Sciatic nerve (tissue), 2 donors: Measurements from ENCODE around the gene GPR17. TPM values are rescaled to one million over a fixed set of nuclear protein-coding genes. Genes with fewer than 3 reads are reported as not detected.
A peak's percentile ranks its signal among the peaks of the same experiment; 100 is the strongest.

Experiments
- ATAC-seq: fragments of 200-7000 bp; cut with Tn5 transposase; one replicate; pipeline ENCODE4 v1.9.1; 2020; ENCODE audit warnings: mild to moderate bottlenecking, moderate library complexity
- DNase-seq: peaks from one replicate; pipeline ENCODE4 v3.0.0-alpha.2; 2020; ENCODE audit warnings: low spot score
- intact Hi-C: fragments of 100-400 bp; cut with DNase I; formaldehyde crosslinking; loops from one replicate; pipeline ENCODE4 v1.14.2; 2022
- total RNA-seq: library from RNA; stranded (reverse); fragmentation: NEBNext Ultra II Directional; extraction: Animal tissue kit (Norgen Biotek cat#: 25700); gene quantifications from one replicate; pipeline ENCODE4 v1.2.1, GENCODE V29; 2021
- donor health status: DM: no; HTN: no; CAD: no.
- donor health status: DM: no; HTN: no; CAD: no.

Gene GPR17
- total RNA-seq, 1 donor from 2014 or later: 4.6 TPM

DNA sequence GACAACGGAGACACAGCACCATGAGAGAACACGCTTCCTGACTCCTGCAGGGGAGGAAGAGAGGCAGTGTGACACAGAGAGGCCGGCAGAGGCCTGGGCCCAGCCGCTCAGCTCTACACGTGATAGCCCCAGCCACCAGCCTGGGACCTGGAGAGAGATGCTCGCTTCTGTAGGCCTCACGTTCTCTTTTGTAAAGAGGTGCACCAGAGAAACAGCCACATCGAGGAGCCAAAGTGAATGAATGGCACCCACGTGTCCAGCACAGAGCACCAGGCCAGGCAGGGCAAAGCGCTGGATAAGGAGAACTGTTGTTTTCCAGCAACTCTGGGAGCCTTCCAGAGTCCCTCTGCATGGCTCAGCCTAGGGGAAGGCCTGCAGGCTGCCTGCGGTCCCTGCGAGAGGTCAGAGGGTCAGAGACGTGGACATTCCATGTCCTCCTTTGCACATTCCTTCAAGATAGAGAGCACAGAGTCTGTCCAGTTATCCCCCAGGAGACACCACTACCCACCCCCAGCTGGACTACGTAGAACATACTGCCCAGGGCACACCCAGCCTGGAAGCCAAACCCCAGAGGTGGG, 15.2 kb downstream of the GPR17 start:
- ATAC-seq: peak; percentile 59
- peak; percentile 71 for DNase-seq
- intact Hi-C loops: no loop called here

- ATAC-seq (no peak), DNase-seq (peak; percentile 57)
- intact Hi-C loops: no loop called here
Observed at GRCh38 chr2:127661949-127662510, 16.1 kb downstream of the GPR17 start.

- ATAC-seq (no peak), DNase-seq (peak; percentile 47)
- intact Hi-C loops: no loop called here
Observed at GRCh38 chr2:127662937-127663565, 17.1 kb downstream of the GPR17 start.

DNA sequence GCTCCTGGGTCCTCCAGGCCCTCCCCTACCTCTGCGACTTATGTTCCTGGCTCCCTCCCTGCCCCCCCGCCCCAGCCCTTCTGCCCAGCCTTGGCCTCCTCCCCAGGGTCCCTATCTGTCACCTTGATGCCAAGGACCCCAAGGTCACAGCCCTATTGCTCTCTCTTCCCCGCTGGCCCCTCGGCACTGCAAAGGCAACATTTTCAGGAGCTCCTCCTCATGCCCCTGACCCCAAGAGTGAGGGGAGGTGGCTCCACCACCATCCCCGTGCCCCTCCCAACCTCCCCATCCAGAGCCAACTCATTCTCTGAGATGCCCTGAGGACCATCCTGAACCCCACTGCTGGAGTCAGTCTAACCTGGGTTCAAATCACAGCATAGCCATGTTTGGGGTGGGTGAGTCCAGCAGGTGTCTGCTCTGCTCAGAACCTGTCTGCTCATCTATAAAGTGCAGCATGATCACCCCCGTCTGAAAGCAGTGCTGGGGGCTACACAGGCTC, 17.7 kb downstream of the GPR17 start:
- intact Hi-C loops: no loop called here
- ATAC-seq: no peak
- DNase-seq: no peak

DNA sequence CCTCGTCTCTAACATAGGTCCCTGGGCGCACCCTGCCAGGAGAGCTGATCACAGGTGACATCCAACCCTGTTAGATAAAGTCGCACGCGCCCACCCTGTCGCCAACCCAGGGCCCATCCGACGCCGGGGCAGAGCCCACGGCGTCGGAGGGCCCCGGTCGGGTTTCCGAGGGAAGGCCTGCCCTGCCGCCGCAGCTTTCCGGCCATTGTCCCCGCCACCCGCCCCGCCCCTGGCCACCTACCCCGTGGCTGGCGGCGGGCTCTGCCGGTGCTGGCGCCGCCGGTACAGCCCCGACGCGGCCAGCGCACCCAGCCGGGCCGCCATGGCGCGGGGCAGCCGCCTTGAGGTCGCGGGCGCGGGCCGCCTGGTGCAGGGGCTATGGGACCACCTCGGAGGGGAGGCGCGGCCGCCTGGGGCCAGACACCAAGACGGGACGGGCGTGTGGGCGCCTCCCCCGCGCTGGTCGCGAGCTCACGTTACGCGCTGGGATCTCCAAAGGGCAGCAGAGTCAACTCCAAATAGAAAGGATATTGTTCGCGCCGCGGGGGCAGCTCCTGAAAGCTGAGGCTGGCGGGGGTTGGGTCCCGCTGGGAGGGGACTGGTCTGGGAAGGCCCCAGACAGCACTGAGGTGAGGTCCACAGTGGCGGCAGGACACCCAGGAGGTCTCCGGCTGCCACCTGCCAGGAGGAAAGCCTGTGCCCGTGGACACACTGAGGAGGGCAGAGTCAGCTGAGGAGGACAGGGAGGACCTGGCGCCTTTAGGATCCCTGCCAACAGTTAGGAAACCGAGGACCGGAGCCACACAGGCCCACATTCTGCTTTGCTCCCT, 18.3 kb downstream of the GPR17 start:
- intact Hi-C loops: no loop called here
- DNase-seq (peak; percentile 77), ATAC-seq (peak; percentile 35)

GRCh38 chr2:127664895-127665225, 18.9 kb downstream of the GPR17 start:
- intact Hi-C loops: no loop called here
- ATAC-seq: no peak
- DNase-seq: no peak

GRCh38 chr2:127665267-127665893, 19.4 kb downstream of the GPR17 start:
- ATAC-seq (no peak), DNase-seq (no peak)
- intact Hi-C loops: no loop called here

DNA sequence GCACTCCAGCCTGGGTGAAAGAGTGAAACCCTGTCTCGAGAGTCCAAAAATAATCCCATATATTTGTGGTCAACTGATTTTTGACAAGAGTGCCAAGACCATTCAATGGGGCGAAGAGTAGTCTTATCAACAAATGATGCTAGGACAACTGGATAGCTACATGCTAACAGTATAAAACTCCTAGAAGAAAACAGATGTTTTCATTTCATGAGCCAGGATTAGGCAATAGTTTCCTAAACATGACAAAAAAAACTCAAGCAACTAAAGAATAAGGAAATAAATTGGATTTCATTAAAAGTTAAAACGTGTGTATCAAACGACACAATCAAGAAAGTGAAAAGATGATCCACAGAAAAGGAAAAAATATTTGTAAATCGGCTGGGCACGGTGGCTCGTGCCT, 23.1 kb downstream of the GPR17 start:
- ATAC-seq: no peak
- intact Hi-C loops: no loop called here

GRCh38 chr2:127670055-127670956, 24.4 kb downstream of the GPR17 start:
- no peak for ATAC-seq
- DNase-seq: no peak
- intact Hi-C loops: no loop called here

More for the DNA sequence above, 23.1 kb downstream of the GPR17 start:
- DNase-seq: no peak

DNA sequence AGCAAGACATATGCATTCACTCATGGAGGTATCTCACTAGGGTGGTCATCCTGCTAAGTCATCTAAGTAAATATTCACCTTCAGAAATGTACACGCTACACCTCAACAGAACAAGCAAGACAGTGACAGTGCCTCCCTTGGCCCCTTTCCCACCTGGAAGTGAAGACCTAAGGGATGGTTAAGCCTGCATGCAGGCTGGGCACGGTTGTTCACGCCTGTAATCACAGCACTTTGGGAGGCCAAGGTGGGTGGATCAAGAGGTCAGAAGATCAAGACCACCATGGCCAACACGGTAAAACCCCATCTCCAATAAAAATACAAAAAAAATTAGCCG, 25.0 kb downstream of the GPR17 start:
- ATAC-seq: no peak
- intact Hi-C loops: no loop called here
- no peak for DNase-seq

DNA sequence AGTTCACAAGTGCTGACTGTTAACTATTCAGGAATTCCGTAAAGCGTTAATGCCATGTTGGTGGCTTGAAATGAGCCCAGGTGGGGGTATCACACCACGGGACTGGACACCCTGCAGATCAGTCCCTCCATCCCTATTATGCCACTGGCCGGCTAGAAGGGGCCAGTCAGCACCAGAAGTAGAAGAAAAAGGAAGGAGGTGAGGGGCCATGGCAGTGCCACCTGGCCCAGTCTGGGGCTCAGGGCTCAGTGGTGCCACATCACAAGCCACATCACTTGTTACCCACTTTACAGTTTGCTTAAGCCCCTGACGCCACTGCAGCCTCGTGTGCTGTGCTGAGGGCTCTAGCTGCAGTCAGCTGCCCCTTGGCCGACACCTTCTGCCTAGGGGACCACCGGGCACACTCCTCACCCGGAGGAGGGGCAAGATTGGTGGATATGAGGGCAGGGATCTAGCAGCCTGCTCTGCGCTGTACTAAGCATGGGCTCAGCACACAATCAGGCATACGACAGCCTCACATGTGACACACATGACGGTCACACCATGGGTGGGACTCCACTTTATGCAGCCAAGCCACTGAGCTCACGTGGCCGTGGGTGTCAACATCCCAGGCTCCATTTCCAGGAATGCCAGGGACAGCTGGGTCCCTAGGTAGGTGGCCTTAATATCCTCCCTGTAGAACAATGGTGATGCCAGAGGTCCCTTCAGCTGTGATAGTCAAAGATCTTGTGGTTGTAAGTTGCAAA, 25.8 kb downstream of the GPR17 start:
- ATAC-seq (no peak), DNase-seq (no peak)
- intact Hi-C loops: no loop called here

DNA sequence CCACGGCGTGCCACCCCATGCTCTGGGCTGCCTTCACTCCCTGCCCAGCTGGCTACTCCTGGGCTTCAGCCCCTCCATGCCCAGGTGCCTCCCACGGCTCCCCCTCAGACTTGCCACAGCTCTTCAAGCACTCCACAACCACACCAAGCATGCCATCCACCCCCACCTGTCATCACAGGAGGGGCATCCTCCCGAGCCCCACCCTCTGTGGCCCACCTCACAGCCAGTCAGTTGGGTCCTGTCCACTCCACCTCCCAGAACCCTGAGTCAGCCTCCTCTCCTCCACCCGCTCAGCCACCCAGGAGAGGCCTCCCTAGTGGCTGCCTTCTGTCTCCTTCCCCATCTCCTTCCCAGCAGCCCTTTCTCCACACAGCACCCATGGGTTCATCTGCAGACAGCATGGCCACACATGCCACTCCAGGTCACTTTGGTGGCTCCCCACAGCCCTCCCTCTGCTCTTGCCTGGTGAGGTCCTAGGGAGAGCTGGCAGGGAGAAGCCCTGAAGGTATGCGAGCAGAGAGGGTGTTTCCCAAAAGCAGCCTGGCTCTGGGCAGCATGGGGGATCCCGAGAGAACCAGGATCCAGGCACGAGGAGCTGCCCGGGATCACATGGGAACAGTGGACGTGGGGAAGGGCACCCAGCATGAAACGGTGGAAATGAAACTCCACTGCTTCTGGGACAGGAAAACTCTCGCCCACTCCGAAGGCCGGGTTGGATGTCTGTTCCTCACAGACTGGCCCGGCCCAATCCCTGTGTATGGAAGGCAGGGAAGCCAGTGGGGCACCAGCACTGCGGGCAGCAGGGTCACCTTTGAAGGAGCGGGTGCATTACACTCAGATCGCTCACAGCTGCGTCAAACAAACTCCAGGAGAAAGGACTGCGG, 26.6 kb downstream of the GPR17 start:
- DNase-seq: peak; percentile 62
- intact Hi-C loops: no loop called here
- peak; percentile 23 for ATAC-seq

- intact Hi-C loops: no loop called here
- peak; percentile 6 for ATAC-seq
- no peak for DNase-seq
Observed at GRCh38 chr2:127673291-127674069, 27.5 kb downstream of the GPR17 start.

- peak; percentile 29 for ATAC-seq
- intact Hi-C loops: no loop called here
- DNase-seq: peak; percentile 71
Observed at GRCh38 chr2:127674241-127675209, 28.6 kb downstream of the GPR17 start.
